Measurements from ENCODE around the gene ADAMTS9.

The ADAMTS9 gene

DNA sequence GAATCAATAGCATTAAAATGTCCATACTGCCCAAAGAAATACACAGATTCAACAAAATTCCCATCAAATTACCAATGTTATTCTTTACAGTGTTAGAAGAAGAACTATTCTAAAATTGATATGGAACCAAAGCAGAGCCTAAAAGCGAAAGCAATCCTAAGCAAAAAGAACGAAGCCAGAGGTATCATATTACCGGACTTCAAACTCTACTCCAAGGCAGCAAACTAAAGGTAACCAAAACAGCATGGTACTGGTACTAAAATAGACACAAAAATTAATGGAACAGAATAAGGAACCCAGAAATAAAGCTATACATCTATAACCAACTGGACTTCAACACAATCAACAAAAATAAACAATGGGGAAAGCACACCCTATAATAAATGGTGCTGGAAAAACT lies 167.5 kb downstream of the ADAMTS9 start:
- no peak for FAIRE-seq

- no peak for FAIRE-seq
Measured at GRCh38 chr3:64518950-64519349, 168.8 kb downstream of the ADAMTS9 start.

- no peak for FAIRE-seq
Measured at GRCh38 chr3:64518496-64518895, 169.3 kb downstream of the ADAMTS9 start.

- FAIRE-seq, result no peak
Measured at GRCh38 chr3:64514889-64515288, 172.9 kb downstream of the ADAMTS9 start.

- no peak for FAIRE-seq
Measured at GRCh38 chr3:64509206-64509605, 178.6 kb downstream of the ADAMTS9 start.

GRCh38 chr3:64508140-64508539 lies 179.7 kb downstream of the ADAMTS9 start:
- no peak for FAIRE-seq

DNA sequence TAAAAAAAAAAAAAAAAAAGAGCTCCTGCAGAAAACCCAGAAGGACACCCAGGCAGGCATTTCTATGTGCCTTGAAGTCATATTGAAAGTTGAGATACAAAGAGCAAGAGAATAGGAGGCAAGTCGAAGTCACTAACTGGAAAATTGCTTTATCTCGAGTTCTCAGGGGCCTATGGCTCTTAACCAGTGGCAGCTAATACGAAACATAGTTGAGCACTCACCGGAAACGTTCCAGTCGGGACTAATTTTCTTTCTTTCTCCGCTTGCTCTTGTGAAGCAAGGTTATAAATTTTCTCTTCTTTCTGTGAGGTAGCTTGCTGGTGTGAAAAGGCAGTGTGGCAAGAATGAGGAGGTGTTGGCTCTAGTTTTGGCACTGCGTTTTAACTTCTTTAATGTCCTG lies 181.5 kb downstream of the ADAMTS9 start:
- no peak for FAIRE-seq

DNA sequence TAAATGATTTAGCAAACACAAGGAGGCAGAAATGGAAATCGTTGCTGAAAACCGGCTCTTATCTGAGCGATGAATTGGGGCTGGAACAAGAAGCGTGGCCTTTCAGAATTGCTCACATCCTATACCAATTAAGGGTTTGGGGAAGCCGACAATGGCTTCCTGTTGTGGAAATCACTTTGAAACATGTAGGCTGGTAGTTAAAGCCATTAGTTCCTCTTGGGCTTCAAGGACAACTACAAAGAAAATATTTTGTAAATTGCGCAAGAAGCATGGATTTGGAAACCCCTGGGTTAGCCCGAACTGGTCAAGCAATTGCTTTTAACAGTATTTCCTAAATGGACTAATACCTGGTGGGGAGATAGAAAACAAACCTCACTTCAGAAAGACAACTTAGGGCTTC lies 182.4 kb downstream of the ADAMTS9 start:
- no peak for FAIRE-seq

GRCh38 chr3:64502284-64502683 lies 185.5 kb downstream of the ADAMTS9 start:
- FAIRE-seq, result no peak

- no peak for FAIRE-seq
Measured at GRCh38 chr3:64501298-64501906, 186.4 kb downstream of the ADAMTS9 start.

GRCh38 chr3:64496786-64497490 lies 190.9 kb downstream of the ADAMTS9 start:
- no peak for FAIRE-seq

GRCh38 chr3:64495781-64496334 lies 191.9 kb downstream of the ADAMTS9 start:
- FAIRE-seq, result no peak

DNA sequence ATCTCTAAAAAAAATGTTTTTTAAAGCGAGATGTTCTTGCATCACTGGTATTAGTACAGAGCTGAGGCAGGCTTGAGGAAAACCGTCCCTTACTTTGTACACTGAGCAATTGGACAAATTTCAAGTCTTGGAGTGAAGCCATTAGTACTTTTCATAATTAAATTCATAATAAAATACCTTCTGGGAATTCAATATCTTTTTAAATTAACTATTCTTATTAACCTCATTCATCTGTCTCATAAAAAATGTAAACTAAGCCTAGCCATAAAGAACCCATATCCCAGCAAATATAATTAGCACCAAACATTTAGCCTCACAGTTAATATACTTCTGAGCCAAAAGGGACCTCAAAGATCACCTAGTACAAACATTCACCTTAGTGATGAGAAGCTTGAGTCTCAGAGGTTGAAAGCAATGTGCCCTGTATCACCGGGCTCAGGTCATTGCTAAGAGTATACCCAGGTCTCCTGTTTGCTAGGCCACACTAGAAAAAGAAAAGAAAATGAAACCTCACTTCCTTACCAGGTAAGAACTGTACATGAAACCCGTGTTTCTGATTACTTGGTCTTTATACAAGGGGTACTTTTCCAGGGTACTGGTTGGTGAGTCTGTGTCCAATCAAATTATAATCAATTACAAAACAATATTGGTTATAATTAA lies 192.5 kb downstream of the ADAMTS9 start:
- no peak for FAIRE-seq

- no peak for FAIRE-seq
Measured at GRCh38 chr3:64494526-64494925, 193.3 kb downstream of the ADAMTS9 start.

GRCh38 chr3:64493149-64493548 lies 194.7 kb downstream of the ADAMTS9 start:
- FAIRE-seq, result no peak

DNA sequence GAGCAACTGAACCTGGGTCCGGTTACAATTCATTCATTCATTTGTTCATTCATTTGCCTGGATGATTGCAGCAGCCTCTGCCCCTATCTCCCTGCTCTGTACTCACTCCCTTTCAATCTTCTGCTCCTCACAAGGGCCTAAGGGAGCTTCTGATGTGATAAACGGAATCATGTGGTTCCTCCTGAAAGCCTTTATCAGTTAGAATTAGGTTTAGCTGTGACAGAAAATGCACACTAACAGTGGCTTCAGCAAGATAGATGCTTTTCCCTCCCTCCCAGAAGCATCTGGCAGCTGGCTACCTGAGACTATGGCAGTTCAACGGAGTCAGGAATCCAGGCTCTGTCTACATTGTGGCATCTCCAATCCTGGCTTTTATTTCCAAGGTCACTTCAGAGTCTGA lies 196.0 kb downstream of the ADAMTS9 start:
- no peak for FAIRE-seq

GRCh38 chr3:64490180-64490724 lies 197.5 kb downstream of the ADAMTS9 start:
- FAIRE-seq, result no peak

- FAIRE-seq, result no peak
Measured at GRCh38 chr3:64489361-64490044, 198.3 kb downstream of the ADAMTS9 start.

- no peak for FAIRE-seq
Measured at GRCh38 chr3:64488939-64489338, 198.9 kb downstream of the ADAMTS9 start.

DNA sequence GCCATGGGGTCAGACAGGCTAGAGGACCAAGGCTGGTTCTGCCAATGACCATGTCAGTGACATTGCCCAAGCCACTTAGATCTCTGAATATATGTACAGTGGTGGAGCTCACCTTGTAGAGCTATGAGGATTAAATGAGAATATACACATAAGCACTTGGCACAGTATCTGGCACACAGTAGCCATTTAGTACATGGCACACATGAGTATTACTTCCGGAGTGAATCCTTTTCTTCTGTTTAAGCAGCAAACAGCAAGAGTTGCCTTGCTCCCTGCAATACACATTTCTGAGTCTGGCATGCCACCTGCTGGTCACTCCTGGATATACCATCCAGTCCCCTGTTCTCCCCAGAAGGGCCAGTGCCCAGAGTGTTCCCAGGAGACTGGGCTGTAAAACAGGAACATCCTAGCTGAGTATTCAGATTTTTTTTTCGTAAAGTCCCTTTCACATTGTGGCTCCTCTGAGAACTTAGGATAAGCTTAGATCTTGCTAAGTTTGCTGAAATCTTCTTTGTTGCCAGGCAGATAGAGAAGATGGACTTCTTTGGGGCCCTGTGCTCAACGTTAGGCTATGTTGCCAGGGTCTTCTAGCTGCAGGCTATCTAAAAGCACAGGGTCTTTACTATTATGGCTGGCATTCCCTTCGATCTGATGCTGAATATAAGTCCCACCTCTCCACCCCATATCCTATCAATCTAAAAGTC lies 203.4 kb downstream of the ADAMTS9 start:
- FAIRE-seq, result peak; percentile 94

- FAIRE-seq, result no peak
Measured at GRCh38 chr3:64483467-64483866, 204.3 kb downstream of the ADAMTS9 start.

DNA sequence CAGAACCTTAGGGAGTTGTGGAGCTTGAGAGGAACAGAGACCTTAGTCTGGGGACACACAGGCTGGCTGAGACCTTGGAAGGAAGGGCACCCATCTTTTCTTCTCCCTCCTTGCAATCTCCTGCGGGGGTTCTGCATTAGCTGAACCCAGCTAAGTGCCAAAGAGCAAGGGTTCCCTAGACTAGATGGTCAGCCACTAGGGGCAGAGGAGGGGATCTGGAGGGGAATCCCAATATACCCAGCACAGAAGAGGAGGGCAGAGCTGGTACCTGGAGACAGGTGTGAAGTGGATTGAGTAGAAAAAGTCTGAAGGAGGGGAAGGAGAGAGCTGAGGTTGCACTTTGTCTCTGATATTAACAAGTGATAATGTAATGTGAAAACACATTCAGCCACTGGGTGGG lies 212.8 kb downstream of the ADAMTS9 start:
- FAIRE-seq, result no peak
